GM12891 (cell line): ENCODE results near the gene RHD.
"Not testable (repeated sequence)": the region's sequence is repeated elsewhere in the genome, so short reads cannot be mapped to it uniquely, and the experiment has no call there.

Experiments used
- DNase-seq: peaks from one replicate; pipeline ENCODE4 v3.0.0; 2011; ENCODE audit warnings: low spot score; ENCODE audit not compliant: insufficient read length
- FAIRE-seq: peaks from 2 replicates; lab custom pipeline; 2011; peaks lifted over from hg19 to GRCh38; lab: Jason Lieb, UNC
- PAX5 ChIP-seq: IDR thresholded peaks from 2 replicates; pipeline ENCODE4 v1.6.1; 2011; ENCODE audit warnings: low read length, moderate library complexity, mild to moderate bottlenecking; ENCODE audit not compliant: insufficient read depth, severe bottlenecking
- POLR2A ChIP-seq: IDR thresholded peaks from 2 replicates; pipeline ENCODE4 v1.6.1; 2011; ENCODE audit warnings: low read depth, low read length, control low read depth
- POLR2AphosphoS5 ChIP-seq: IDR thresholded peaks from 2 replicates; pipeline ENCODE4 v1.6.1; 2011; ENCODE audit warnings: low read depth, low read length, control low read depth
- POU2F2 ChIP-seq: IDR thresholded peaks from 2 replicates; pipeline ENCODE4 v1.6.1; 2011; ENCODE audit warnings: low read depth, mild to moderate bottlenecking, control low read depth, low read length, moderate library complexity
- SPI1 ChIP-seq: IDR thresholded peaks from 2 replicates; pipeline ENCODE4 v1.6.1; 2011; ENCODE audit warnings: low read depth, low read length, control low read depth
- TAF1 ChIP-seq: IDR thresholded peaks from 2 replicates; pipeline ENCODE4 v1.6.1; 2011; ENCODE audit warnings: low read depth, low read length, control low read depth

RHD gene

GRCh38 chr1:25337483-25338187 is 65.3 kb downstream of the RHD start:
- peak; percentile 46; the same call in 1 of the 2 replicates for TF ChIP-seq POLR2A
- FAIRE-seq, DNase-seq: not testable (repeated sequence)

GRCh38 chr1:25338188-25338981 is 66.1 kb downstream of the RHD start, which contains the start of gene TMEM50A:
Gene TMEM50A, plus strand, starts transcription at chr1:25338334. Its CDS starts 2,153 bp downstream, at chr1:25340487.
- DNase-seq, result peak; percentile 79
- TF ChIP-seq POLR2A (peak; percentile 40; the same call in 1 of the 2 replicates), POU2F2 (no peak), TAF1 (no peak; the same call in 1 of the 2 replicates), PAX5 (no peak), SPI1 (no peak), POLR2AphosphoS5 (peak; percentile 40; the same call in 1 of the 2 replicates)
- FAIRE-seq, result peak; percentile 99

DNA sequence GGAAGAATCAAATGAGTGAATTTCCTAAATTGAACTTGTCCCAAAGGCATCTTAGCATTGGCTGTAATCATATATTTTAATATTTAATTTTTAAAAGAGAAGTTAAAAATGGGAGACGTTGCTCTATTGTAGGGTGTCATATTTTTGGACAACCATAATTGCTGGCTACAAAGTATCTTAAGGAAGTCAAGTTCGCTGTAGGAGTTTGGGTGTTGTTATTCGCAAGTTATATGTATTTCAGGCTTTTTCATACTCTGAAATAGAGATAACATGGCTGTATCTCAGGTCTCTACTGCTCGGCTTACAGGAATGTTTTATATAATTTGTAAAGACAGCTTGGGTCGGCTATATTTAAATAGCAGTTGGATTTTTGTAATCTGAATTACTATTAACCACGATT is 66.7 kb downstream of the RHD start:
- FAIRE-seq (no peak), DNase-seq (no peak)
- TF ChIP-seq POU2F2 (no peak), SPI1 (no peak), POLR2A (no peak), POLR2AphosphoS5 (no peak), PAX5 (no peak), TAF1 (no peak)

DNA sequence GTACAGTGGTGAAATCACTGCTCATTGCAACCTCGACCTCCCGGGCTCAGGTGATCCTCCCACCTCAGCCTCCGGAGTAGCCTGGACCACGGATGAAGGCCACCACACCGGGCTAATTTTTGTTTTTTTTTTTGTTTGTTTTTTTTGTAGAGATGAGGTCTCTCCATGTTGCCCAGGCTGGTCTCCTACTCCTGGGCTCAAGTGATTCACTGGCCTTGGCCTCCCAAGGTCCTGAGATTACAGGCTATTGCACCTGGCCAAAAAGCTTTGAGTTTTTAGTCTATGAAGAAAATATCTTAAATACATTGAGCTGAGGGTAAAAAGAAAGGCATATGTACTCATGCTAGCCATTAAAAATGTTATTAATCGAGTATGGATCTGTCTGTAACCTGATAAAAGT is 69.4 kb downstream of the RHD start:
- DNase-seq (no peak), FAIRE-seq (no peak)
- no peak for TF ChIP-seq PAX5

DNA sequence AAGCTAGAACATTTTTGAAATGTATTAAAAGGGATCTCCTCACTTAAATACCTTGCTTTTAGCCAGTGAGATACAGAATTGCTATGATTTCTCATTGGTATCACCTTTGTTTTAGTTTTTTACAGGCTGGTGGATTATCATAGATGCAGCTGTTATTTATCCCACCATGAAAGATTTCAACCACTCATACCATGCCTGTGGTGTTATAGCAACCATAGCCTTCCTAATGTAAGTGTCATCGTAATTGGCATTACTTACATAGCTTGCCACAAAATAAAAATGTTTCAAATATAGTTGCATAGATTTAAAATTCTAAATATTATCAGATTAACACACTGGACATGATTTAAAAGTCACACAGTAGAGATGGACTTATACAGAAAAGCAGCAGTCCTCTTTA is 70.5 kb downstream of the RHD start:
- TF ChIP-seq PAX5 (no peak), TAF1 (no peak), POU2F2 (no peak), SPI1 (no peak), POLR2A (no peak), POLR2AphosphoS5 (no peak)
- DNase-seq (no peak), FAIRE-seq (no peak)

DNA sequence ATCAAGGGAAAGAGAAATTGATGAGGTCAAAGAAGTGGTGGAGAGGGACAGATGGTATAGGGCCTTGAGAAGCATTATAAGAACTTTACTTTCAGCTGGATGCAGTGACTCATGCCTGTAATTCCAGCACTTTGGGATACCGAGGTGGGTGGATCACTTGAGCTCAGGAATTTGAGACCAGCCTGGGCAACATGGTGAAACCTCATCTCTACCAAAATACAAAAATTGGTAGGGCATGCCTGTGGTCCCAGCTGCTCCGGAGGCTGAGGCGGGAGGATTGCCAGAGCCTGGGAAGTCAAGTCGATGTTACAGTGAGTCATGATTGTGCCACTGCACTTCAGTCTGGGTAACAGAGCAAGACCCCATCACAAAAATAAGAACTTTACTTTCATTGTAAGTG is 71.6 kb downstream of the RHD start:
- TF ChIP-seq POLR2A (no peak), POU2F2 (no peak), POLR2AphosphoS5 (no peak)
- DNase-seq (no peak), FAIRE-seq (no peak)

GRCh38 chr1:25347556-25347955 is 75.2 kb downstream of the RHD start:
- no peak for FAIRE-seq
- DNase-seq, result no peak
- TF ChIP-seq SPI1 (no peak), PAX5 (no peak), TAF1 (no peak), POLR2AphosphoS5 (no peak), POU2F2 (no peak), POLR2A (no peak)

DNA sequence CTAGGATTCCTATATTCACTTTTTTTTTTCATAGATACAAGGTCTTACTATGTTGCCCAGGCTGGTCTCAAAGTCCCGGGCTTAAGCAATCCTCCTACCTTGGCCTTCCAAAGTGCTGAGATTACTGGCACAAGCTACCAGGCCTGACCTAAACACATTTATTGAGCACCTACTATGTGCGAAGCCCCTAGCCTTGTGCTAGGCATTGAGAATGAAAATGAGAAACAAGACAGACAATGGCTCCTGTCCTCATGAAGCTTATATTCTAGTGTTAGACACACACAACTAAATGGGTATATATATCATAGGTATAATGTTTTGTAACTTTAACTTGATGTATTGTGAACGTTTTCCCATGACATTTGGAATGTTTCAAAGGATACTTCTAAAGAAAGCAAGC is 77.3 kb downstream of the RHD start:
- TF ChIP-seq SPI1, result no peak
- DNase-seq (no peak), FAIRE-seq (no peak)

DNA sequence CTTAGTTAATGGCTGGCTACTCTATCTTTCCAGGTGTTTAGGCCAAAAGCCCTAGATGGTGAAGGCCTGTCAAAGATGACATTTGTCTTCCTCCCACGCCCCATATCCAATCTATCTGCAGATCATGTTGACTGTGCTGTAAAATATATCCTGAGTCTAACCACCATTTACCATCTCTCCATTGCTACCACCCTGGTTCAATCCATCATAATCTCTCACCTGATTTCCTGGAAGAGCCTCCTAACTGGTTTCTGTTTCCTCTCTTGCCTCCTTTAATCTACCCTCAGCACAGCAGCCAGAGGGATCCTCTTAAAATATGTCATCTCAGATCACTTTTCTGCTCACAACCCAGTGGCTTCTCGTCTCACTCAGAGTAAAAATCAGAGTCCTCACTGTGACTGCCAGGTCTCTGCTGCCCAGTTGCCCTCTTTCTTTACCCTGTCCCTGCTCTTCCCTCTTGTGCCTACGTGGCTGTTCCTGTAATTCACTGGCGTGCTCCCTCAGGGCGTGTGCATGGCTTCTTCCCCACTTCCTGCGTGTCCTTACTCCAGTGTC is 83.6 kb downstream of the RHD start:
- TF ChIP-seq SPI1, result no peak
- no peak for TF ChIP-seq PAX5
- no peak for TF ChIP-seq TAF1
- no peak for TF ChIP-seq POLR2AphosphoS5
- TF ChIP-seq POU2F2, result no peak
- no peak for TF ChIP-seq POLR2A
- DNase-seq, result no peak
- no peak for FAIRE-seq

GRCh38 chr1:25356441-25356840 is 84.1 kb downstream of the RHD start:
- no peak for FAIRE-seq
- no peak for TF ChIP-seq POLR2AphosphoS5

More at GRCh38 chr1:25356441-25356840, 84.1 kb downstream of the RHD start:
- DNase-seq, result no peak
